Measurements from ENCODE around the gene S100A12.

DNA sequence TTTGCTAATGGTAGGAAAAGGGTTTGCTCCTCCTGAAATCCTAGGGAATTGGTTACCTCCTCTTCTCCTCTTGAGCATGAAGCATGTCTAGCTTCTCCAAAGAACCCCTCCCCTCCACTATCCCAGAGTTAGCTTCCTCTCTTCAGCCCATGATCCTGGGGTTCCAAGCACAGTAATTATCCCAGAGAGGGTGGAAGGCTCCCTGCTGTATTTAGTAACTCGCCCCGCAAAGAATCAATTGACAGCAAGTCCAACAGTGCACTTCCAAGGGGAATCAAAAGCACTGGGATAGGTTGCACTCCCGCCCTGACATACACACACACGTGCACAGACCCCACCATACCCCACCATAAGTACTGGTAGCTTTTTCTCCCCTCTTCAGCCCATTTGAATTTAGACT is 12.4 kb upstream of the S100A12 start:
- TF ChIP-seq EZH2phosphoT487 (IDR thresholded peaks at IDR 0.05; ENCODE audit: borderline replicate concordance, low read length), result no peak
- TF ChIP-seq, protein P1, sequence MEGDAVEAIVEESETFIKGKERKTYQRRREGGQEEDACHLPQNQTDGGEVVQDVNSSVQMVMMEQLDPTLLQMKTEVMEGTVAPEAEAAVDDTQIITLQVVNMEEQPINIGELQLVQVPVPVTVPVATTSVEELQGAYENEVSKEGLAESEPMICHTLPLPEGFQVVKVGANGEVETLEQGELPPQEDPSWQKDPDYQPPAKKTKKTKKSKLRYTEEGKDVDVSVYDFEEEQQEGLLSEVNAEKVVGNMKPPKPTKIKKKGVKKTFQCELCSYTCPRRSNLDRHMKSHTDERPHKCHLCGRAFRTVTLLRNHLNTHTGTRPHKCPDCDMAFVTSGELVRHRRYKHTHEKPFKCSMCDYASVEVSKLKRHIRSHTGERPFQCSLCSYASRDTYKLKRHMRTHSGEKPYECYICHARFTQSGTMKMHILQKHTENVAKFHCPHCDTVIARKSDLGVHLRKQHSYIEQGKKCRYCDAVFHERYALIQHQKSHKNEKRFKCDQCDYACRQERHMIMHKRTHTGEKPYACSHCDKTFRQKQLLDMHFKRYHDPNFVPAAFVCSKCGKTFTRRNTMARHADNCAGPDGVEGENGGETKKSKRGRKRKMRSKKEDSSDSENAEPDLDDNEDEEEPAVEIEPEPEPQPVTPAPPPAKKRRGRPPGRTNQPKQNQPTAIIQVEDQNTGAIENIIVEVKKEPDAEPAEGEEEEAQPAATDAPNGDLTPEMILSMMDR (IDR thresholded peaks at IDR 0.05; ENCODE audit: low read depth, low read length, poor library complexity, severe bottlenecking), result no peak
